PC-3 (cell line): Measurements from ENCODE around the gene SLC8A3. TPM values are rescaled to one million over a fixed set of nuclear protein-coding genes. Genes with fewer than 3 reads are reported as not detected.

ENCODE experiments used
- ATAC-seq: fragments of 200-7000 bp; cut with Tn5 transposase; 2 replicates; pipeline ENCODE4 v1.9.1; 2020; ENCODE audit warnings: mild to moderate bottlenecking, moderate library complexity
- BruUV-seq: library from RNA; stranded (reverse); fragments of 400-500 nt; replicated peaks from 2 replicates; lab custom pipeline; 2021; lab: Mats Ljungman, UMichigan
- CTCF ChIA-PET: fragments of 300-600 bp; sonication (Branson Sonifier 250); formaldehyde crosslinking; loops from one replicate; lab custom pipeline; 2022; ENCODE audit warnings: antibody characterized with exemption; lab: Charles Lee
- POLR2A ChIA-PET: fragments of 300-600 bp; sonication (Branson Sonifier 250); formaldehyde crosslinking; loops from one replicate; lab custom pipeline; 2022; ENCODE audit warnings: antibody characterized with exemption; ENCODE audit not compliant: unreplicated experiment; lab: Charles Lee
- DNase-seq: peaks from one replicate; pipeline ENCODE4 v3.0.0-alpha.2; 2015
- H2AFZ ChIP-seq: fragments of 300-600 bp; sonication (generic); 2 replicates; pipeline ENCODE4 v1.6.0; 2016; ENCODE audit warnings: antibody characterized with exemption, low read length
- H3F3A ChIP-seq: fragments of 300-600 bp; sonication (generic); one replicate; pipeline ENCODE4 v1.6.0; 2017; ENCODE audit warnings: antibody characterized with exemption, low read length, control low read depth, mild to moderate bottlenecking; ENCODE audit not compliant: unreplicated experiment
- H3K27ac ChIP-seq: fragments of 300-600 bp; sonication (generic); 2 replicates; pipeline ENCODE4 v1.5.1; 2016; ENCODE audit warnings: mild to moderate bottlenecking, low read length
- H3K27me3 ChIP-seq: fragments of 300-600 bp; sonication (generic); 2 replicates; pipeline ENCODE4 v1.6.1; 2016; ENCODE audit warnings: low read length, mixed read lengths
- H3K36me3 ChIP-seq: fragments of 300-600 bp; sonication (generic); 2 replicates; pipeline ENCODE4 v1.6.1; 2016; ENCODE audit warnings: low read depth, mixed run types, low read length, mixed read lengths
- H3K4me1 ChIP-seq: fragments of 300-600 bp; sonication (generic); 2 replicates; pipeline ENCODE4 v1.5.1; 2016; ENCODE audit warnings: low read length; ENCODE audit not compliant: insufficient read depth
- H3K4me2 ChIP-seq: fragments of 300-600 bp; sonication (generic); 2 replicates; pipeline ENCODE4 v1.6.0; 2016; ENCODE audit warnings: low read length
- H3K4me3 ChIP-seq: fragments of 300-600 bp; sonication (generic); 2 replicates; pipeline ENCODE4 v1.5.1; 2016; ENCODE audit warnings: mild to moderate bottlenecking, low read length, mixed read lengths
- H3K79me2 ChIP-seq: fragments of 300-600 bp; sonication (generic); 2 replicates; pipeline ENCODE4 v1.6.1; 2017; ENCODE audit warnings: low read length, mixed read lengths
- H3K9ac ChIP-seq: fragments of 300-600 bp; sonication (generic); 2 replicates; pipeline ENCODE4 v1.6.0; 2016; ENCODE audit warnings: mild to moderate bottlenecking, low read length
- H3K9me2 ChIP-seq: fragments of 300-600 bp; sonication (generic); replicated peaks from 2 replicates; pipeline ENCODE4 v1.6.1; 2016; ENCODE audit warnings: mixed run types, low read length, mixed read lengths
- H3K9me3 ChIP-seq: fragments of 300-600 bp; sonication (generic); 2 replicates; pipeline ENCODE4 v1.6.1; 2016; ENCODE audit warnings: low read length, mixed read lengths
- H4K20me1 ChIP-seq: fragments of 300-600 bp; sonication (generic); 2 replicates; pipeline ENCODE4 v1.6.1; 2016; ENCODE audit warnings: low read length, mixed read lengths
- EZH2 ChIP-seq: fragments of 300-600 bp; sonication (generic); IDR thresholded peaks from one replicate; pipeline ENCODE4 v1.6.1; 2017; ENCODE audit warnings: antibody characterized with exemption, mild to moderate bottlenecking, low read length; ENCODE audit not compliant: unreplicated experiment
- EZH2phosphoT487 ChIP-seq: fragments of 300-600 bp; sonication (generic); IDR thresholded peaks from 2 replicates; pipeline ENCODE4 v1.6.1; 2018; ENCODE audit warnings: mild to moderate bottlenecking, antibody characterized with exemption, low read length, borderline replicate concordance
- intact Hi-C: fragments of 100-400 bp; cut with micrococcal nuclease; formaldehyde crosslinking; loops from 2 replicates; pipeline ENCODE4 v1.9.0; 2023
- total RNA-seq: library from RNA; depleted of rRNA; stranded (reverse); fragments of >200 nt; gene quantifications from 2 replicates; pipeline ENCODE4 v1.2.3, GENCODE V29; 2014
- TF ChIP-seq, protein P1 (sequence below): fragments of 300-600 bp; sonication (generic); conservative IDR thresholded peaks from 2 replicates; pipeline ENCODE4 v1.5.1; 2017; ENCODE audit warnings: antibody characterized with exemption, low read depth, mild to moderate bottlenecking, low read length

Gene SLC8A3
- total RNA-seq, 1 experiment from 2014 or later, result not detected

DNA sequence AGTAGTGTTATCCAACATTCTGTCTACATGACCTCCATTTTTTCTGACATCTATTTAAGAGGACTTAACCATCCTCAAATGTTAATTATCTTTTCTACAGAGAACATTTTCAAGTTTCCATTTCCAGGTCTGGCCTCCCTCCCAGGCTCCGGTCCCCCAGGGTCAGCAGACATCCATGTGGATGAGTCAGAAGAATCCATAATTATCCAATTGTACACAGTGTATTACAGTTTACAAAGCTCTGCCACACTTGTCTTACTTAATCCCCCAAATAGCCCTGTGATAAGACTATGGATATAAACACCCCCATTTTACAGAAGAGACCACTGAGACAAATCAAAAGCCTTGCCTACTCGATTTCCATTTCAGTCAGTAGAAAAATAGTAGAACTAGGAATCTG lies 65.0 kb downstream of the SLC8A3 start:
- no peak overlapping the region for H3K4me3 ChIP-seq
- ChIA-PET POLR2A (no interaction called here), CTCF (no interaction called here)
- BruUV-seq, result no TSS peak
- H3K27ac ChIP-seq, result no peak overlapping the region
- intact Hi-C loops, result no loop called here
- no peaks in the 10 kb centered on the region for H3K4me1 ChIP-seq
- TF ChIP-seq EZH2 (no peak), EZH2phosphoT487 (no peak)
- TF ChIP-seq, protein P1, sequence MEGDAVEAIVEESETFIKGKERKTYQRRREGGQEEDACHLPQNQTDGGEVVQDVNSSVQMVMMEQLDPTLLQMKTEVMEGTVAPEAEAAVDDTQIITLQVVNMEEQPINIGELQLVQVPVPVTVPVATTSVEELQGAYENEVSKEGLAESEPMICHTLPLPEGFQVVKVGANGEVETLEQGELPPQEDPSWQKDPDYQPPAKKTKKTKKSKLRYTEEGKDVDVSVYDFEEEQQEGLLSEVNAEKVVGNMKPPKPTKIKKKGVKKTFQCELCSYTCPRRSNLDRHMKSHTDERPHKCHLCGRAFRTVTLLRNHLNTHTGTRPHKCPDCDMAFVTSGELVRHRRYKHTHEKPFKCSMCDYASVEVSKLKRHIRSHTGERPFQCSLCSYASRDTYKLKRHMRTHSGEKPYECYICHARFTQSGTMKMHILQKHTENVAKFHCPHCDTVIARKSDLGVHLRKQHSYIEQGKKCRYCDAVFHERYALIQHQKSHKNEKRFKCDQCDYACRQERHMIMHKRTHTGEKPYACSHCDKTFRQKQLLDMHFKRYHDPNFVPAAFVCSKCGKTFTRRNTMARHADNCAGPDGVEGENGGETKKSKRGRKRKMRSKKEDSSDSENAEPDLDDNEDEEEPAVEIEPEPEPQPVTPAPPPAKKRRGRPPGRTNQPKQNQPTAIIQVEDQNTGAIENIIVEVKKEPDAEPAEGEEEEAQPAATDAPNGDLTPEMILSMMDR, result no peak
- no peaks in the 10 kb centered on the region for H3K9me3 ChIP-seq
- H4K20me1 ChIP-seq, result no peaks in the 10 kb centered on the region
- no peaks in the 10 kb centered on the region; the same call in 1 of the 2 replicates for H3K9me2 ChIP-seq
- DNase-seq (no peak), ATAC-seq (no peak)
- H3K9ac ChIP-seq, result no peak overlapping the region
- peaks cover 37% of the 10 kb centered on the region for H3K27me3 ChIP-seq
- H3K36me3 ChIP-seq, result no peaks in the 10 kb centered on the region
- H3K79me2 ChIP-seq, result no peaks in the 10 kb centered on the region
- H3K4me2 ChIP-seq, result no peak overlapping the region
- no peaks in the 10 kb centered on the region for H3F3A ChIP-seq
- H2AFZ ChIP-seq, result no peak overlapping the region

- ATAC-seq, result no peak
- Histone ChIP-seq H3K9me2 (no peaks in the 10 kb centered on the region; the same call in 1 of the 2 replicates), H3K36me3 (no peaks in the 10 kb centered on the region), H3F3A (no peaks in the 10 kb centered on the region), H3K9ac (no peak overlapping the region), H3K27me3 (peaks cover 40% of the 10 kb centered on the region; the same call in 1 of the 2 replicates), H3K27ac (no peak overlapping the region), H3K4me1 (no peaks in the 10 kb centered on the region), H3K79me2 (no peaks in the 10 kb centered on the region), H3K4me3 (no peak overlapping the region), H3K9me3 (no peaks in the 10 kb centered on the region), H2AFZ (no peak overlapping the region), H3K4me2 (no peak overlapping the region), H4K20me1 (no peaks in the 10 kb centered on the region)
- no peak for DNase-seq
- BruUV-seq, result no TSS peak
- intact Hi-C loops, result no loop called here
- TF ChIP-seq, protein P1, result no peak
- no peak for TF ChIP-seq EZH2
- no peak for TF ChIP-seq EZH2phosphoT487
- ChIA-PET CTCF (no interaction called here), POLR2A (no interaction called here)
These were observed 67.2 kb downstream of the SLC8A3 start for GRCh38 chr14:70121521-70121920.

GRCh38 chr14:70118064-70118463 lies 70.7 kb downstream of the SLC8A3 start:
- no TSS peak for BruUV-seq
- ATAC-seq (no peak), DNase-seq (no peak)
- ChIA-PET CTCF (no interaction called here), POLR2A (no interaction called here)
- Histone ChIP-seq H3K27me3 (peaks cover 60% of the 10 kb centered on the region), H3K36me3 (no peaks in the 10 kb centered on the region), H4K20me1 (no peaks in the 10 kb centered on the region), H3K9ac (no peak overlapping the region), H3K9me3 (no peaks in the 10 kb centered on the region), H3F3A (no peaks in the 10 kb centered on the region), H3K9me2 (no peaks in the 10 kb centered on the region; the same call in 1 of the 2 replicates), H2AFZ (no peak overlapping the region), H3K27ac (no peak overlapping the region), H3K4me1 (no peaks in the 10 kb centered on the region), H3K79me2 (no peaks in the 10 kb centered on the region), H3K4me3 (no peak overlapping the region), H3K4me2 (no peak overlapping the region)
- TF ChIP-seq EZH2phosphoT487, result no peak
- TF ChIP-seq EZH2, result no peak
- TF ChIP-seq, protein P1, result no peak
- intact Hi-C loops, result no loop called here
